HG02623 (cell line): ENCODE measurements around the gene SLC30A7.

Experiments
- ATAC-seq: cut with Tn5 transposase; IDR thresholded peaks from one replicate; pipeline ENCODE4 v1.9.1; 2021; ENCODE audit warnings: moderate library complexity; ENCODE audit not compliant: unreplicated experiment

SLC30A7 gene

GRCh38 chr1:100969327-100969726 is 73.4 kb downstream of the SLC30A7 start:
- ATAC-seq, result no peak

GRCh38 chr1:100971021-100971420 is 75.1 kb downstream of the SLC30A7 start:
- no peak for ATAC-seq

- no peak for ATAC-seq
Observed at GRCh38 chr1:100972185-100972584, 76.3 kb downstream of the SLC30A7 start.

GRCh38 chr1:100976936-100977335 is 81.0 kb downstream of the SLC30A7 start:
- no peak for ATAC-seq

GRCh38 chr1:100979631-100980030 is 83.7 kb downstream of the SLC30A7 start:
- ATAC-seq, result no peak

DNA sequence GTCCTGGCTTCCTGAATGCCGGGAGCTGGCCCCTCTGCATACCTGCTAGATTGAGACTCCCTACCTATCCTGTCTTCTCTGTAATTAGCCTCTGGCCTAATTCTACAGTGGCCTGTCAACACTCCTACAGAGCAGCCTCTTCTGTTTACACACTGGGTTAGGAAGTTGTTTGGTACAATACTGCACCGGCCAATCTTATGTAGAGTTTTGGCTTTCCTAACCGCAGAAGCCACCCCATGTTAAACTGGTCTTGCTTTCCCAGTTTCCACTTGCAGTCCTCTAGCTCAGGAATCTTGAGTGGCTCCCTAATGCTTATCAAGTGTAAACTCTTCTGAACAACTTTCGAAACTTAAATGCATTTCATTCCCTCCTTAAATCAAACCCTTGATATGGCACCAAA is 86.9 kb downstream of the SLC30A7 start:
- ATAC-seq, result no peak

DNA sequence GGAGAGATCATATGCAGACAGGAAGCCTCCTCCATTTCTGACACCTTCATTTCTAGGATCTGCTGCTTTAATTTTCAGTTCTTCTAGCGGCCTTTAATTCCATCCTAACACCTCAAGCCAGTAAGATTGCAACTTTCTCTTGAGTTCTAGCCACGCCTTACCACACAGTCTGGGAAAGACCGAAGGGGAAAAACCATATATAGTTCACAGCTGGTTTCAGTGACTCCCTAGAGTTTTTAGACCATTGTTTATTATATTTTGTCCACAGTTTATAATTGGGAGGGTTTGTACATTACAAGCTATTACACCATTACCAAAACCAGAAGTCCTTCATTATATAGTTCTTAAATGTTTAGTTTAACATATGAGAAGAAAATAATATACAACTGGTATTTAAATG is 92.2 kb downstream of the SLC30A7 start:
- ATAC-seq, result no peak

DNA sequence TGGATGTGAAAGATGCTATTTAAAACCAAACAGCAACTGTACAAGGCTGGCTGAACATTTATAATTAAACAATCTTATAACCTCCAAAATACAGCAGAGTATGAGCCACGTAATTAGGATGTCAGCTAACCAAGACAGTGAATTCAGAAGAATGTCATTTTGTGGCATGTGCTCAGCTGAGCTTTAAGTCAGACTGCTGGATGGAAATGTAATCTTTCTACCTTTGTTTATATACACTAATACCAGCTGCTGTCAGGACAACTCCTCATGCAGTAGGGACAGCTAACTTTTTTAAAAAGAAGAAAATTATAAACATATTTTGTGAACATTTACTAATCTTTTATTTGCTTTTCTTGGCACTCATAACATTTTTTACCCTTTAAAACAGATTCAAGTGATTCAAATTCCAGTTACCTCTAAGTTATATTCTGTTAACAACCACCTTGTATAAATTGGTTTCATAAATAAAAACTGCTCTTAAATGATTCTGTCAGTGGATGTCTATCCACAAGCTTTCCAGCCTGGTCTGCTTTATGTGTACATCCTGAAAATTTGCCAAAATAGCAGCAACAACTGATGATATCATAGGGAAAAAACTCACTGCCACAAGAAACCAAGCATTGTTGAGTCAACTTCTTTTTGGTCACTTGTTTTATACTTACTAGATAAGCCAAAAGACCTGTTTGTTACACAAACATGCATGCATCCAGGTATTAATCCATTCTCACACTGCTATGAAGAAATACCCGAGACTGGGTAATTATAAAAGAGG is 93.6 kb downstream of the SLC30A7 start:
- no peak for ATAC-seq

- no peak for ATAC-seq
Observed at GRCh38 chr1:100995198-100995988, 99.5 kb downstream of the SLC30A7 start.

DNA sequence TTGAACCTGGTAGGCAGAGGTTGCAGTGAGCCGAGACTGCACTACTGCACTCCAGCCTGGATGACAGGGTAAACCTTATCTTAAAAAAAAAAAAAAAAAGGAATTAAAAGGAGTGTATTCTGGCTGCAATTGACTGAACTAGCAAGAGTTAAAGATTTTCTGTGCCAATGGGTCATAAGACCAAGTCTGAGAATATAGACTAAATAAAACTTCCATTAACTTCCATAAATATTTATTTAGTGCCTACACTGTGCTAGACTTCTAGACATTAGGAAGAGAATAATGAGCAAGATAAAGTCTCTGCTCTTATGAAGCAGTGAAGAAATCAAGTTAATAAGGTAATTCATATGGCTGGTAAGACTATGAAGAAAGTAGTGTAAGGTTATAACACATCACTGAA is 102.5 kb downstream of the SLC30A7 start:
- no peak for ATAC-seq

DNA sequence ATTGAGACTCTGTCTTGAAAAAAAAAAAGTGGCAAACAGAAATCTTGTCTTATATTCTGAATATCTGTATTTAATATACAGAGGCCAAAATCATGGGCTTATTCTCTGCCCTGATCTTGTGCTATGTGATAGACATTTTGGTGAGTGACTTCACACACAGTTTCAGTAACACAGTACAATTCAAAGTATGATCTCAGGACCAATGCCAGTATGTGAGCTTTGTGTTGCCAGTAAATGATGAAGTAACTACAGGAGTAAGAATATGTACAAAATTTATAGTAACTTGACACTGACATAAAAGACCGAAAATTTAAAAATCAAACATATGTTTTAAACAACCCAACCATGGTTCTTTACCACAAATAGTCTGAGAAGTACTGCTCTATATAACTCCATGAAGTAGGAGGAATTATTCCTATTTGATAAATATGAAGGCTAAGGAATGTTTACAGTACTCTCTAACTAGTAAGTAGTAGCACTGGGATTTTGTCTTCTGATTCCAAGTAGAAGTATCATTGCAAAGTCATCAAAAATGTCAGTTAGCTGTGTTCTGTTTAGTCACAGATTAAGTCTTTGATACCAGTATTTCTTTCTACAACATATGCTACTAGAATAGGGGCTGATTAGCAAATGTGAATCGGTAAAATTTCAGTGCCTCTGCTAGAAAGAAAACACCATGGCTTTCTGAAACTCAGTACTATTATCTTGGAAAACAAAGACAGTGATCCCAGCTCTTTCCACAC is 104.4 kb downstream of the SLC30A7 start:
- ATAC-seq, result no peak

DNA sequence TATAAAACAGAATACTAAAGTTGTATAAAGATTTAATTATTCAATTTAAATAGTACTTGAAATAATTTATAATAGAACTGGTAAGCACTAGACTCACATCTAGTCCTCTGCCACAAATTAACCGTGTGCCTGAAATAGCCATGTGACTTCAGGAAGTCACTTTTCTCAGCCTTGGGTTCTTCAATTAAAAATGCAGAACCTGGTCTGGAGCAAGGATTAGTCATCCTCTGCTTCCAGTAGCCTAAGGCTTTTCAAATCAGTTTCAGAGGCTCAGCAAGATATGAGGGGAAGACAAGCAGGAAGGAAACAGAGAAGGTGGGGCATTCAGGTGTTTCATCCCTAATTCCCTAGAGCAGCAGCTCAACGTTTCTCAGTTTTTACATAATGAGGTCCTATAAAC is 106.7 kb downstream of the SLC30A7 start:
- ATAC-seq, result no peak

GRCh38 chr1:101003012-101003650 is 107.2 kb downstream of the SLC30A7 start:
- no peak for ATAC-seq

GRCh38 chr1:101004061-101004460 is 108.2 kb downstream of the SLC30A7 start:
- no peak for ATAC-seq

GRCh38 chr1:101004670-101005069 is 108.8 kb downstream of the SLC30A7 start:
- no peak for ATAC-seq

DNA sequence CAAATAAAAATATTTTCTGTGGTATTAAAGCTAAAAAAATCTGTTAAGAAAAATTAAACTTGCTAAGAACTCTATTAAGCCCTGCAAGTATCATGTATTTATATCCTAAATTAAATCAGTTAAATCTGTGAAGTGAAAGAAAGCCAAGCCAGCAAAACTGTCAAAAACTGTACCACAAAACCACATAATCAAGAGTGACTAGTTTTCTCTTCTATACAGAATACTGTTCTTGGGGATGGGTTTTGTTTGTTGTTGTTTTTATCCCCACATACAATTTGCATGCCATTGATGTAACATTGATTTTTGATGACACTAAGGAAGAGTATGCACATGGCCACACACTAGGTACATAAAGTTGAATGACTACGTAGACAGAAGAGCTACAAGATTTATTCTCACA is 109.3 kb downstream of the SLC30A7 start:
- no peak for ATAC-seq

DNA sequence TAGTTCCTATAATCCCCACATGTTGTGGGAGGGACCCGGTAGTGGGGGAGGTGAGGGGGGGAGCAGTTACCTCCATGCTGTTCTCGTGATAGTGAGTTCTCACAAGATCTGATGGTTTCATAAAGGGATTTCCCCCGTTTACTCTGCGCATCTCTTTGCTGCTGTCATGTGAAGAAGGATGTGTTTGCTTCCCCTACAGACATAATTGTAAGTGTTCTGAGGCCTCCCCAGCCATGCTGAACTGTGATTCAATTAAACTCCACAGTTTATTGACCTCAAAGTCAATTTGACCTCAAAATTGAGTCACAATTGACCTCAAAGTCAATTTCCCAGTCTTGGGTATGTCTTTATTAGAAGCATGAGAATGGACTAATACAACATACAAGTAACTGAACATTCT is 110.0 kb downstream of the SLC30A7 start:
- no peak for ATAC-seq

DNA sequence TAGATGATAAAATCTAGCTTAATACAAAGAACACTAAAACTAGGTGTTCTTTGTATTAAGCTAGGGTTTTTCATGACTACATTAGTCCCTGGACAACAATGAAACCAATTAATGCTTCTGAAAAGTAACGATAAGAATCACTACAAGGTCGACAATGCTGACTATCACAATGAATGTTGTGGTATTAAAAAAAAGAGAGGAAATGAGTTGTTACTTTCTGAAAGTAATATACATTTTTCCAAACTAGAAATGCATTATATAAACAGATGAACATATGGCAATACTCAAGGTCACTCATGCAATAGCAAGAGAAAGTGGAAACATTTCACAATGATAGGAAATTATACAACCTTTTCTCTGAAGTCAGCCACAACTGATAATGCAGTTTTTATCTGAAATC is 110.7 kb downstream of the SLC30A7 start:
- ATAC-seq, result no peak

- no peak for ATAC-seq
Observed at GRCh38 chr1:101008229-101008834, 112.4 kb downstream of the SLC30A7 start.

GRCh38 chr1:101013776-101014175 is 117.9 kb downstream of the SLC30A7 start:
- no peak for ATAC-seq

DNA sequence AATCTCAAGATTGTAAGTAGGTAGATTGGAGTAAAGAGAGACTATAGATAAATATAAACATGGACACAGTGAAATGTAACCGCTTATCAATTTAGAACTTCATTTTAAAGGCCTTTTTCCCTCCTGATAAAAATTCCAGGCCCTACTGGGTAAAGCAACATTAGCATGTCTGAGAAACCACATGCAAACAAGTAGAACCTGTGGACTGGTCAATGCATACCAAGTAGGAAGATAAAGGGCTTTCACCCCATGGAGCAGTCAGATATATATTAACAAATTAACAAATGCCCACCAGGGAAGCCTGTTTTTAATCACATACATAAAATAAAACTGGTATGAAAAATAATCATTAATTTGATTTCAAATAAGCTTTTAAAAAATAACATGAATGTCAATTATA is 121.6 kb downstream of the SLC30A7 start:
- ATAC-seq, result no peak
